Stimulated activated CD4-positive, alpha-beta T cell treated with anti-CD3 and anti-CD28 coated beads, TNF-alpha, amount 100 ng/mL, for 1 hour (primary cell): ENCODE data around the gene RIPOR2.

Experiments used
- DNase-seq, 3 donors: peaks; one replicate each; pipeline ENCODE4 v3.0.0-alpha.2; 2020; ENCODE audit warnings: low read depth in 3 of 3, low spot score in 1 of 3

Gene RIPOR2

DNA sequence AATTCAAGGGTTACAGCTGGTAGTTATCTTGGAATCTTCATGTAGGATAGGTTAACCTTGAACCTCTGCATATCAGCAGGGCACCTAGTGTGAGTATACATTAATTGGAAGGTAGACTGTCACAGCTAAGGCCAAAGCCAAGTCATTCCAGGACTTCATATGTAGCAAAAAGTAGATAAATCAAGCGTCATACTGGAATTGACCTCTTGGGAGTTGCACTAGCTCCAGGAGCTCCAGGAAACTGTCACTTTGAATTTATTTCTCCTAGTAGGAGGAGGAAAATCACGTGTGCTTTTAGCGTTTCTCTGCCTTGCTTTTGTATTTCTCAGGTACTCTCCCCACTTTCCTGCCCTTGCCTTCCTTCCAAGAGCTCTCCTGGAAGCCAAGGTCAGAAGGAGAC, 30.3 kb downstream of the RIPOR2 start:
- no peak for DNase-seq

- no peak for DNase-seq
Observed at GRCh38 chr6:24903681-24904080, 32.1 kb downstream of the RIPOR2 start.

GRCh38 chr6:24902782-24903181, 33.0 kb downstream of the RIPOR2 start:
- no peak for DNase-seq

- DNase-seq, result no peak
Observed at GRCh38 chr6:24901698-24902328, 33.9 kb downstream of the RIPOR2 start.

DNA sequence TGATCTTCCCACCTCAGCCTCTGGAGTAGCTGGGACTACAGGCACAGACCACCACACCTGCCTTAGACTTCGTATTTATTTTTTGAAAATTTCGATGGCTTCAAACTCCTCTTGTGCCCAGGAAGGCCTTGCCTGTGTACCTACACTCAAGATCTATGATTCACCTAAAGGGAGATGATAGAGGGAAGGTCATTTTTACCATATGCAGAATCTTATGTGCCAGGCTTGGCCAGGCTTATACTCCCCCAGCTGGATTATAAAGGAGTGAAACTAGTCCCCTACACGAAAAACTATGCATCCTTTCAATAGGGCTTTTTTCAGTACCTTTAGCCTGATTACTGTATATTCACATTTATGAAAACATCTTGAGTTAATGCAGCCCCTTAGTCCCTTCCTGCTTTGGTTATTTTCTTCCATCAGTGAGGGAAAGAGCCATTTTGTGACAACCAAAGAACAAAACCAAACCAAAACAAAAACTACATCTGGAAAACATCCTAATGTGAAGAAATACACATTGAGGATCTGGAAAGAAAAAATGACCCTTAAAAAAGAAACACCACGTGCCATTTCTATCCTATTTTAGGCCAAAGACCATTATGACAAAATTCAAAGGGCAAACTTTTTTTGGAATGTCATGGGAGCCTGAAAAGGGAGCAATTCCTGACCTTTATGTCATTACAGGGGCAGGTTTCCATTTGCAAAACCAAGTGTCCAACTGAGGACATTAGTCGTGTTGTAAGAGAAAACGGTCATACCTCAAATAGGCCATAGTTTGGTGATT, 34.7 kb downstream of the RIPOR2 start:
- DNase-seq, result no peak

DNA sequence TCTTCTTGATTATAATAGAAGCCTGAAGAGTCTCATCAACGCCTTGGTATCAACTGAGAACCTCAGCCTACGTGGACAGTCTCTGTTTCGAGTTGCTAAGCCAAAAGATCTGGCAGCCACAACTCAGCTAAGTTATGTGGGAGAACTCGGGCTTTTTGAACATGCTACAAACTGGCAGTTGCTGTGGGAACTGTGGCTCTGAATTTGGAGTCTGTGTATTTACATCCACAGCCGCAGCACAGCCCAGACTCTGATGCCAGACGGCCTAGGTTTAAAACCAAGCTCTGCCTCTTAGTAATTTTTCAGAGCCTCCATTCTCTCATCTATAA, 35.8 kb downstream of the RIPOR2 start:
- DNase-seq, result no peak

DNA sequence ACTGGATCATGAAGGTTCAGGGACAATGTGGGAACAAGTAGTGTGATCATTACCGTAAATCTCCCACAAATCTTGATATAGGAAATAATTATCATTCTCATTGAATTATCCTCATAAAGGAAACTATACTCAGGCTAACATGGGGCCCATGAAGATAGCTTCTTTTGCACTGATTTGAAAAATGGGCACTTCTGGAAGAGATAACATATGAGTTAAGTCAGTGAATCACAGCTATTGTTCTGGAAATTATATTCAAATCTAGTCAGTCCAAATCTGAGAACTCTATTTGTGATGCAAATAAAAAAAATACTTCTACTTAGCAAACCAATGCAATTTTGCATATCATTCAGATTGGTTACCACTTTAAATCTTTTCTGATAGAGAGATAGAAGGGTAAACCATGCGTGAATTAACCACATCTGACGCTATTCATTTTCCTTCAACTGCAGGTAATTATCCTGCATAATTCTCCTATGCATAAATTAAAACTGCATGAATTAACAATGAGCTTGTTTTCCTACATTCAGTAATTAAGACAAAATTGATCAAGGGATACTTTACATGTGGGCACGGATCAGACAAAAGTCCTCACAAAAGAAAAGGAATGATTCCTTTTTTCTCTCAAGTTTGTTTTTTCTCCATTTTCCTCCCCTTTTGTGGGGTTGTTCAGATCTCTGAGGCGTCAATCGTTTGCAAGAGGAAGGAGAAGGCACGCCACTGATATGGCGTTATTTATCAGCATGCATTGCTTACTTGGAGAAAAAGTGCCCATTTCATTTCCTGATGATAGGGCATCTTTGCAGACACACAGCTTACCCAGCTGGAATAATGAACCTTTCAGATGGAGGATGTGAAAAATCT, 36.4 kb downstream of the RIPOR2 start:
- DNase-seq, result no peak

DNA sequence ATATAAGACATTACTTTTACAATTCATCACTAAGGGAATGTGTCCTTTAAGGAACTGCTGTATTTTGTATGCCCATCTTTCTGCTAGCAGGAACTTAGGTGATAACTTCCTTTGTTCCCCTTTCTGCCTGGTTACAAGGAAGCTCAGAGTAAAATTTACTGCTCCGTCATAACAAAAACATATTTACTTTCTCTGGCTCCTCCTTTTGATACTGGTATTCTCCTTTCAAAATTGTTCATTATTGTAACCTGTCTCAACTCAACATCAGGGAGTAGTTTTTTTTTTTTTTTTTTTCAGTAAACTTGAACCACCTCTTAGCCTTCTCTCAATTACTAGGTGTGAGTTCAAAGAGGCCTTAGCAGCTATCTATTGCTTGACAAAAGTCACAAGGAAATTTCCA, 37.1 kb downstream of the RIPOR2 start:
- DNase-seq, result no peak

- DNase-seq, result no peak
Observed at GRCh38 chr6:24897186-24897585, 38.6 kb downstream of the RIPOR2 start.

DNA sequence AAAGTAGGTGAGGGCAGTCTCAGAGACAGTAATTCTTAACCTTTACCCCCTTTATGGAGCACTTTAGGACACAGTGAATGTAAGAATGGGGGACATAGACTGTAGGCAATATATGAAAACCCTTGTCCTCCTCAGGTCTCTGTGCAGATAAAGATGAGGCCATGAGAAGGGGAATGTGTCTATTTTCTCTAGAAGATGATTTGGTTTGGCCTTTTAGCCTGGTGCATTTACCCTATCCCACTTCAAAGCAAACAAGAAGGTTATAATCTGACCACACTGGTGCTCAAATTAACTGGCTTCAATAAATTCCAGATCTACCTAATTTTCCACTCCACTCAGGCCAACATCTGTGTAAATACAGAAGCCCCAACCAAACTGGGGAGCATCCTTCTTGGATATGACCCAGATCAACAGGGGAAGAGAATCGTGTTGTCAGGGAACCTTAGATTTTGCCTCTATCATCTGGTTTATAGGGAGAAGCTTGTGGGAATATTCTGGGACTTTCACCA, 42.4 kb downstream of the RIPOR2 start:
- DNase-seq, result no peak

GRCh38 chr6:24891004-24891403, 44.8 kb downstream of the RIPOR2 start:
- DNase-seq, result no peak

DNA sequence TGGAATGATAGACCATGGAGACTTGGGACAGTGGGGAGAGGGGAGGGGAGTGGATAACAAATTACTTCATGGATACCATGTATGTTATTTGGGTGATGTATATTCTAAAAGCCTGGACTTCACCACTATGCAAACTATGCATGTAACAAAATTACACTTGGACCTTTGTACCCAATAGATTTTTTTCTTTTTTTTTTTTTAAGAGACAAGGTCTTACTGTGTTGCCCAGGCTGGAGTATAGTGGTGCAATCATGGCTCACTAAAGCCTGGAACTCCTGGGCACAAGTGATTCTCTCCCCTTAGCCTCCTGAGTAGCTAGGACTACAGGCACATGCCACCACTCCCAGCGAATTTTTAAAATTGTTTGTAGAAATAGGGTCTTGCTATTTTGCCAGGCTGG, 45.3 kb downstream of the RIPOR2 start:
- no peak for DNase-seq

DNA sequence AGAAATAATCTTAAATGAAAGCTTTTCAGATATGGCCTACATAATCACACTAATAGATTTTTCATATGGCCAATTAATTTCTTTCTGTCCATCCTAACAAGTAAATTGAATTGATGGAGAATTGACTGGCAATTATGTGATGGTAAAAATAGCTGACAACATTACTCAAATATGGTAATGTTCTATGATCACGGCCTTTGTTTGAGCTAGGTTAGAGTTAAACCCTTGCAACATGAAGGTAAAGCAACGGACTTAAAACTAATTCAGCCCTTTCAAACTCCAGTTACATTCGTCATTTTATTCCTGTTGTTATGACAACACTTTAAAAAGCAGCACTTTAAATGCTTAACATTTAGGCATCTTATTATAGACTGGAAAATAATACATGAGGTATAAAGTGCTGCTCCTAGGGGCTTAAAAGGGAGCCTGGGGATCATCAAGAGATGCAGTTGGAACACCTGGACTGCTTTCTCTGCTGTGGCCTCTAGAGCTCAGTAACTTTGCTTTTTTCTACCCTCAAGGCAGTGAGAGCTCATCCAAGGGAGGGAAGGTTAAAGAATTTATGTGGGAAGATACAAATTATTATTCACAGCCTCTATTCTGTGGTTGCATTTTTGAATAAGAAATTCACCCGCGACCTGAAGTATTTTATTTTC, 46.9 kb downstream of the RIPOR2 start:
- DNase-seq, result no peak

GRCh38 chr6:24887545-24888140, 48.1 kb downstream of the RIPOR2 start:
- DNase-seq, result no peak

DNA sequence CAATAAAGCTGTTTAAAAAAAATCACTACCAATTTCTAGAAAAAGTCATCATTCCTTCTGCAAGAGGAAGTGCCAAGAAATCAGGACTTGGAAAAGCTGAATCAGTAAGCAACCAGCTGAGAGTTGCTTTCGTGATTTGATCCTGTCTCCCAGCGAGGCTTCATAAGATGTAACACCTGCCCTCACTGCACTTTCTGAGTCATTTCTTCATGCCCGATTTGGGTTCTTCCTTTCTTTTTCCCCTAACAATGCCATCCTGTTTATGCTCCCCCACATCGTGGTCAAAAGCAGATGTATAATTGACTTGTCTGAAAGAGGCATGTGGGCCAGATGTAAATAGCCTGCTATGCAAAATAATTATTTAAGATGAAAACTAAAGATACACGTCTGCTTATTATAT, 52.1 kb downstream of the RIPOR2 start:
- no peak for DNase-seq

DNA sequence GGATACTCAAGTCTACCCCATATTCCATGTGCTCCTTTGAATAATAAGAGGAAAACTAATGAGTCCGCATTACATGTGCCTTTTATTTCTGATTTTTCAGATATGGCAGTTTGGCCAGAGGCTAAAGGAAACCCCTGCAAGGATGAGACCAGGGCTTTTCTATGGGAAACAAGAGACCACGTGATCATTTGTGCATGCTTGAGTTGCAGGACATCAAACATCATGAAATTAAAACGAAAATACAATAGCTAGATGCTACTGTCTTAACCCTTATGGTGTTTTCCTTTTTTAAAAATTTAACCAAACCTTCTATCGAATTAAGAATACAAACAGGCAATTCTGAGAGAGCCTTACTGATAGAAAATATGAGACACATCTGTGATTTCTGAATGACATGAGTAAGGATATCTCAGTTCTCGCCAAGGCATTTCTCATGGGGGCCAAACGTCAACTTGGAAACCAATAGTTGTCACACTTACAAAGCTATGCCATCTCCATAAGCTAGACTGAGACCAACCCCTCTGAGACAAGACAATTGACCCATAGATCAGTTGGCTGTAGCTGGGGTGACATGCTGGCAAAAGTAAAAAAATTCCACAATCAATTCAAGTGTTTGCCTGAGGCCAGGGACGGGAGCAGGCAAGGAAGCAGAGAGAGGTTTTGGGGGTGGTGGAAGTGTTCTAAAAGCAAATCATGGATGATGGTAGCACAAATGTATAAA, 52.8 kb downstream of the RIPOR2 start:
- DNase-seq, result no peak

DNA sequence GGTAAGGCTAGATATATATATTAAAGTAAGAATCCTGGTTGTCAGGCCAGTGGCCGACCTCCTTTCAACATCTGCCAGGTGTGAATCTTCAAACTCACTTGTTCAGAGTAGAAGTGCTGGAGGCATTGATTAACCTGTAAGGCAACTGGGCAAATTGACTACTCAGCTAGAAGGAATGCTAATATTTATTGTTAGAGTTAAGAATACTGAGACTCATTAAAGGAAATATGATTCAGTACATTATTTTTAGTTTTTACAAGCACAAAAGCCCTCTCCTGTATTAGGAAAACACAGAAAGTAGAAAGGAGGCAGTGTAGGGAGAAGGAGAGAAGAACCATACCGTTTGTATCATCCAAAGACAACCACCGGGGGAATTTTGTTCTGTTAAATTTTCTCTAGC, 53.5 kb downstream of the RIPOR2 start:
- no peak for DNase-seq

GRCh38 chr6:24881376-24881775, 54.4 kb downstream of the RIPOR2 start:
- no peak for DNase-seq

- no peak for DNase-seq
Observed at GRCh38 chr6:24880451-24880850, 55.3 kb downstream of the RIPOR2 start.

DNA sequence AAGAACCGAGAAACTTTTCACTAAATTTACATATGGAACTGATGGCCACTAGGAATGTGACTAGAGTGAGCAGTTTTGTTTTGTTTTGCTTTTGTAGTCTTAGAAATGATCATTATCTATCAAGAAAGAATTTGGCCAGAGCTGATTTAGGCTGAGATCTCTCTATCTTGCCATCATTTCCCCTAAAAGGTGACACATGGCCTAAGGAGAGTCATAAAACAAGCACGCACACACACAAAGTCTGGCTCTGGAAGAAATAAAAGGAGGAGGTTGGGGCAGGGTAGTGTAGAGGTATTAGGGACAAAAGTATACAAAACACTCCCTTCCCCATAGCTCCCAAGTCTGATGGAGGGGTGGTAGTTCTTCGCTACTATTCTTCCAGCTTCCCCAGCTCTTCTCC, 56.4 kb downstream of the RIPOR2 start:
- no peak for DNase-seq
